Measurements from ENCODE around the gene MRPL33. TPM values are rescaled to one million over a fixed set of nuclear protein-coding genes. Genes with fewer than 3 reads are reported as not detected.

MRPL33 gene
- total RNA-seq, 1 donor from 2014 or later: 356 TPM

GRCh38 chr2:27798948-27799645 is 27.6 kb downstream of the MRPL33 start:
- ATAC-seq (ENCODE audit: poor library complexity): no peak
- peak; percentile 46 for DNase-seq
- intact Hi-C loops (cut with DNase I): no loop called here

GRCh38 chr2:27799646-27800010 is 28.1 kb downstream of the MRPL33 start:
- ATAC-seq (ENCODE audit: poor library complexity): no peak
- no peak for DNase-seq
- intact Hi-C loops (cut with DNase I): no loop called here

- intact Hi-C loops (cut with DNase I): no loop called here
- ATAC-seq (ENCODE audit: poor library complexity): no peak
- DNase-seq: peak; percentile 46
Observed at GRCh38 chr2:27800856-27801255, 29.3 kb downstream of the MRPL33 start.

- peak; percentile 57 for ATAC-seq (ENCODE audit: poor library complexity)
- no peak for DNase-seq
- intact Hi-C loops (cut with DNase I): no loop called here
Observed at GRCh38 chr2:27802547-27802946, 31.0 kb downstream of the MRPL33 start.

- no peak for DNase-seq
- no peak for ATAC-seq (ENCODE audit: poor library complexity)
- intact Hi-C loops (cut with DNase I): no loop called here
Observed at GRCh38 chr2:27803046-27803445, 31.5 kb downstream of the MRPL33 start.

- no peak for DNase-seq
- intact Hi-C loops (cut with DNase I): no loop called here
- no peak for ATAC-seq (ENCODE audit: poor library complexity)
Observed at GRCh38 chr2:27804146-27804545, 32.6 kb downstream of the MRPL33 start.

- ATAC-seq (ENCODE audit: poor library complexity): no peak
Observed at GRCh38 chr2:27805180-27805579, 33.7 kb downstream of the MRPL33 start.

GRCh38 chr2:27806311-27807059 is 35.0 kb downstream of the MRPL33 start:
- DNase-seq (no peak), ATAC-seq (ENCODE audit: poor library complexity) (no peak)
- intact Hi-C loops (cut with DNase I): no loop called here

More at GRCh38 chr2:27805180-27805579, 33.7 kb downstream of the MRPL33 start:
- intact Hi-C loops (cut with DNase I): no loop called here
- no peak for DNase-seq

GRCh38 chr2:27807476-27807875 is 36.0 kb downstream of the MRPL33 start:
- intact Hi-C loops (cut with DNase I): no loop called here
- ATAC-seq (ENCODE audit: poor library complexity): no peak
- DNase-seq: no peak

- ATAC-seq (ENCODE audit: poor library complexity) (no peak), DNase-seq (no peak)
- intact Hi-C loops (cut with DNase I): no loop called here
Observed at GRCh38 chr2:27808418-27808817, 36.9 kb downstream of the MRPL33 start.

GRCh38 chr2:27808984-27809383 is 37.5 kb downstream of the MRPL33 start:
- DNase-seq: no peak
- intact Hi-C loops (cut with DNase I): no loop called here
- ATAC-seq (ENCODE audit: poor library complexity): peak; percentile 48

- DNase-seq (no peak), ATAC-seq (ENCODE audit: poor library complexity) (no peak)
- intact Hi-C loops (cut with DNase I): no loop called here
Observed at GRCh38 chr2:27809761-27810241, 38.3 kb downstream of the MRPL33 start.

GRCh38 chr2:27810455-27810854 is 38.9 kb downstream of the MRPL33 start:
- intact Hi-C loops (cut with DNase I): no loop called here
- ATAC-seq (ENCODE audit: poor library complexity) (no peak), DNase-seq (no peak)

- intact Hi-C loops (cut with DNase I): no loop called here
- ATAC-seq (ENCODE audit: poor library complexity): no peak
- DNase-seq: no peak
Observed at GRCh38 chr2:27811768-27812167, 40.2 kb downstream of the MRPL33 start.

- ATAC-seq (ENCODE audit: poor library complexity) (no peak), DNase-seq (no peak)
- intact Hi-C loops (cut with DNase I): no loop called here
Observed at GRCh38 chr2:27814758-27815157, 43.2 kb downstream of the MRPL33 start.

GRCh38 chr2:27815860-27816438 is 44.4 kb downstream of the MRPL33 start:
- DNase-seq (no peak), ATAC-seq (ENCODE audit: poor library complexity) (no peak)
- intact Hi-C loops (cut with DNase I): no loop called here

- intact Hi-C loops (cut with DNase I): no loop called here
- DNase-seq: no peak
- ATAC-seq (ENCODE audit: poor library complexity): peak; percentile 35
Observed at GRCh38 chr2:27822049-27822448, 50.5 kb downstream of the MRPL33 start.

GRCh38 chr2:27823135-27823534 is 51.6 kb downstream of the MRPL33 start:
- ATAC-seq (ENCODE audit: poor library complexity) (peak; percentile 80), DNase-seq (no peak)
- intact Hi-C loops (cut with DNase I): no loop called here

GRCh38 chr2:27823569-27823968 is 52.0 kb downstream of the MRPL33 start:
- intact Hi-C loops (cut with DNase I): no loop called here
- peak; percentile 83 for ATAC-seq (ENCODE audit: poor library complexity)
- no peak for DNase-seq

GRCh38 chr2:27824401-27824800 is 52.9 kb downstream of the MRPL33 start:
- intact Hi-C loops (cut with DNase I): no loop called here
- no peak for DNase-seq
- no peak for ATAC-seq (ENCODE audit: poor library complexity)

Measured in Right ventricle myocardium superior (tissue), 1 donor.